ENCODE measurements around the gene RPS3A.
"Not testable (repeated sequence)": the region's sequence is repeated elsewhere in the genome, so short reads cannot be mapped to it uniquely, and the experiment has no call there.

RPS3A gene

GRCh38 chr4:151055539-151055938, 43.9 kb upstream of the RPS3A start (continued):
- TF ChIP-seq PATZ1 (CRISPR knock-in tag; IDR thresholded peaks at IDR 0.05; ENCODE audit: borderline replicate concordance): no peak
- TF ChIP-seq ARNTL (CRISPR knock-in tag; IDR thresholded peaks at IDR 0.05; ENCODE audit: borderline replicate concordance, low read depth): no peak
- no peak for TF ChIP-seq ZNF70 (CRISPR knock-in tag; IDR thresholded peaks at IDR 0.05)
- no peak for TF ChIP-seq BACH2 (CRISPR knock-in tag; IDR thresholded peaks at IDR 0.05; ENCODE audit: borderline replicate concordance)
- no peak for TF ChIP-seq ZNF565 (CRISPR knock-in tag; conservative IDR thresholded peaks at IDR 0.05; ENCODE audit: low read depth)
- TF ChIP-seq GLIS3 (CRISPR knock-in tag; IDR thresholded peaks at IDR 0.05): no peak
- no peak for TF ChIP-seq SNAI2 (CRISPR knock-in tag; IDR thresholded peaks at IDR 0.05)
- no peak for TF ChIP-seq ZNF8 (CRISPR knock-in tag; IDR thresholded peaks at IDR 0.05)

- not testable (repeated sequence) for ATAC-seq
Measured at GRCh38 chr4:151063143-151063542, 36.3 kb upstream of the RPS3A start.

DNA sequence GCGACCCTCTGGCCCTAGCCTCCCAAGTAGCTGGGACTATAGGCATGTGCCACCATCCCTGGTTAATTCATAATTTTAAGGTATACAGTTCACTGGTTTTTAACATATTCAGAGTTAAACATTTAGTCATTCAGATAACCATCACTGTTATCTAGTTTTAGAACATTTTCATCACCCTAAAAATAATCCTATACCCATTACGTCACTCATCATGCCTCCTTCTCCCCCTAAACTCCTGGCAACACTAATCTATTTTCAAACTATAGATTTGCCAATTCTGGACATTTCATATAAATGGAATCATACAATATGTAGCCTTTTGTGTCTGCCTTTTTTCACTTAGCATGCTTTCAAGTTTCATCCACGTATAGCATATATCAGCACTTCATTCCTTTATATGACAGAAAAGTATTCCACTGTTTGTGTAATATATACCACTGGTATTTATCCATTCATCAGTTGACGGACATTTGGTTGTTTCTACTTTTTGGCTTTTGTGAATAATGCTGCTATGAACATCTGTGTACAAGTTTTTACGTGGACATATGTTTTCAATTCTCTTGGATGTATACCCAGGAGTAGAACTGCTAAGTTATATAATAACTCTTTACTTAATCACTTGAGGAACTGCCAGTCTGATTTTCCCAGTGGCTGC, 32.0 kb upstream of the RPS3A start:
- TF ChIP-seq SNAI2 (CRISPR knock-in tag; IDR thresholded peaks at IDR 0.05): no peak
- TF ChIP-seq ZFP3 (CRISPR knock-in tag; IDR thresholded peaks at IDR 0.05): no peak
- TF ChIP-seq ISL1 (CRISPR knock-in tag; IDR thresholded peaks at IDR 0.05): no peak
- TF ChIP-seq GLIS3 (CRISPR knock-in tag; IDR thresholded peaks at IDR 0.05): no peak
- TF ChIP-seq PPARA (CRISPR knock-in tag; IDR thresholded peaks at IDR 0.05; ENCODE audit: borderline replicate concordance): no peak
- no peak for TF ChIP-seq OSR1 (CRISPR knock-in tag; IDR thresholded peaks at IDR 0.05)
- ATAC-seq: no peak

DNA sequence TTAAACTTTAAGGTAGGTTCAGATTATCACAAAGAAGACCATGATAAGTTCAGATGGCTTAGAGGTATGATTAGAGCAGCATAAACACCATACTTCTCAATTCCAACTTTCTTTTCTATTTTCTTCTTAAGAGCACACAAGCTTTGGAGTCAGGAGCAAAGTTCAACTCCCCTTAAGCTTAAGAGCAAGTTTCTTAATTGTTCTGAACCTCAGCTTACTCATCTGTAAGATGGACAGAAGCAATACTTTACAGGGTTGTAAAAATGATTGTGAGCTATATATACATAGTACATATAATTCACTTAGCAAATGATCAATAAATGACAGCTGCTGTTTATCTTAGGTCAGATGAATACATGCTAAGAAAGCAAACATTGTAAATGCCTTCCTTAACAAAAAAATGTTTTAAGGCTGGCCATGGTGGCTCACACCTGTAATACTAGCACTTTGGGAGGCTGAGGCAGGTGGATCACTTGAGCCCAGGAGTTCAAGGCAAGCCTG, 25.0 kb upstream of the RPS3A start:
- TF ChIP-seq ARNTL (CRISPR knock-in tag; IDR thresholded peaks at IDR 0.05; ENCODE audit: borderline replicate concordance, low read depth) (no peak), CSRNP3 (CRISPR knock-in tag; IDR thresholded peaks at IDR 0.05) (no peak), ISL1 (CRISPR knock-in tag; IDR thresholded peaks at IDR 0.05) (no peak), GLIS3 (CRISPR knock-in tag; IDR thresholded peaks at IDR 0.05) (no peak), ZNF565 (CRISPR knock-in tag; conservative IDR thresholded peaks at IDR 0.05; ENCODE audit: low read depth) (no peak), ZC3H10 (CRISPR knock-in tag; IDR thresholded peaks at IDR 0.05) (no peak), ESRRG (CRISPR knock-in tag; IDR thresholded peaks at IDR 0.05) (no peak), TCF4 (CRISPR knock-in tag; IDR thresholded peaks at IDR 0.05; ENCODE audit: borderline replicate concordance) (no peak), OSR1 (CRISPR knock-in tag; IDR thresholded peaks at IDR 0.05) (no peak), PATZ1 (CRISPR knock-in tag; IDR thresholded peaks at IDR 0.05; ENCODE audit: borderline replicate concordance) (no peak), ZNF70 (CRISPR knock-in tag; IDR thresholded peaks at IDR 0.05) (no peak)
- TF ChIP-seq, protein P1, sequence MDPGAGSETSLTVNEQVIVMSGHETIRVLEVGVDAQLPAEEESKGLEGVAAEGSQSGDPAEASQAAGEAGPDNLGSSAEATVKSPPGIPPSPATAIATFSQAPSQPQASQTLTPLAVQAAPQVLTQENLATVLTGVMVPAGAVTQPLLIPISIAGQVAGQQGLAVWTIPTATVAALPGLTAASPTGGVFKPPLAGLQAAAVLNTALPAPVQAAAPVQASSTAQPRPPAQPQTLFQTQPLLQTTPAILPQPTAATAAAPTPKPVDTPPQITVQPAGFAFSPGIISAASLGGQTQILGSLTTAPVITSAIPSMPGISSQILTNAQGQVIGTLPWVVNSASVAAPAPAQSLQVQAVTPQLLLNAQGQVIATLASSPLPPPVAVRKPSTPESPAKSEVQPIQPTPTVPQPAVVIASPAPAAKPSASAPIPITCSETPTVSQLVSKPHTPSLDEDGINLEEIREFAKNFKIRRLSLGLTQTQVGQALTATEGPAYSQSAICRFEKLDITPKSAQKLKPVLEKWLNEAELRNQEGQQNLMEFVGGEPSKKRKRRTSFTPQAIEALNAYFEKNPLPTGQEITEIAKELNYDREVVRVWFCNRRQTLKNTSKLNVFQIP (CRISPR knock-in tag; IDR thresholded peaks at IDR 0.05; ENCODE audit: borderline replicate concordance, low read depth): no peak
- no peak for ATAC-seq

GRCh38 chr4:151077978-151078377, 21.4 kb upstream of the RPS3A start:
- ATAC-seq: not testable (repeated sequence)

DNA sequence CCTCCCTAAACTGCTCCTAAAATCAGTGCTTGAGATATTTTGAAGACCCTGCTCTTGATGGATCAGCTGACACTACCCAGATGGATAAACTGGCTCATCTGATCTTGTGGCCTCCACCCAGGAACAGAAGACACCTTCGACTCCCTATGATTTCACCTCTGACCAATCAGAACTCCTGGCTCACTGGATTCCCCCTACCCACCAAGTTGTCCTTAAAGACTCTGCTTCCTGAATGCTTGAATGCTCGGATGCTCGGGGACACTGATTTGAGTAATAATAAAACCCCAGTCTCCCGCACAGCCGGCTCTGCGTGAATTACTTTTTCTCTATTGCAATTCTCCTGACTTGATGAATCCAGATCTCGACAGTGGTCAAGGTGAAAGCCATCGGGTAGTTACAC, 12.0 kb upstream of the RPS3A start:
- TF ChIP-seq CSRNP3 (CRISPR knock-in tag; IDR thresholded peaks at IDR 0.05) (no peak), PATZ1 (CRISPR knock-in tag; IDR thresholded peaks at IDR 0.05; ENCODE audit: borderline replicate concordance) (no peak), ZNF70 (CRISPR knock-in tag; IDR thresholded peaks at IDR 0.05) (no peak), OSR1 (CRISPR knock-in tag; IDR thresholded peaks at IDR 0.05) (no peak), TOX (CRISPR knock-in tag; IDR thresholded peaks at IDR 0.05; ENCODE audit: borderline replicate concordance) (no peak)
- TF ChIP-seq, protein P1 (CRISPR knock-in tag; IDR thresholded peaks at IDR 0.05; ENCODE audit: borderline replicate concordance, low read depth): no peak
- no peak for ATAC-seq
